Measurements from ENCODE around the gene NFIX. TPM values are rescaled to one million over a fixed set of nuclear protein-coding genes. Genes with fewer than 3 reads are reported as not detected.

The NFIX gene
- total and polyA plus RNA-seq, 2 donors (not counting 1 experiment from before 2014, with no cell fraction given), result 35.7 to 74.8 TPM

DNA sequence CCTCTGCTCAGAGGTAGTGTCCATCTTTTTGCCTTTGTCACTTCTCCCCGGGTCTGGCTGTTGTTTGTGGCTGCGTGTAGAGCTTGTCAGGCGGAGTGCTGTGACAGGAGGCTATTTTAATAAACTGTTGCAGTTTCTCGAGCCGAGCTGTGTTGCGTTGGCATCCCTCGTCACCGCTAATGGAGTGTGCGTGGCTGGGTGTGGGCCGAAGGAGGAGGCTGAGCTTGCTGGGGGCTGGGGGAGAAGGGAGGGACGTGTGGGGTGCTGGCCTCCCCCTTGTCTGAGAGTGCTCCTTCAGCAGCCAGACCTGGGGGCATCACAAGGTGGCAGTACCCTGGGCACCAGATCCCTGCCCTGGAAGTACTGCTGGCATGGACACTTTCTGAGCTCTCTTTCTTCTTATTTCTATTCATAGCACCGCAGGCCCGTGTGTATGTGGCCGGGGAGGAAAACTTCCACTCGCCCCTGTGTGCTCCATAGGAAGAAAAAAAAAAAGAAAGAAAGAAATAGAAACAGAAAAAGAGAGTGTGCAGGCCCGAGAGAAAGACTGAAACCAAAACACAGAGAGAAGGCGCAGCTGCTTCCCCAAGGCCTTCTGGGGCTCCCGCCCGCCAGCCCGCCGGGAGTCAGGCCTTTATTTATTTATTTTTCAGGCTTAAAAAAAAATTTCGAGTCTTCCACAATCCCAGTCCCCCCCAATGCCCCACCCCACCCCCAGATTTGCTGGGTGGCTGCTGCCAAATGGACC, 27.0 kb downstream of the NFIX start:
- Histone ChIP-seq H3K9me3 (ENCODE audit: control insufficient read depth, insufficient read depth, low read depth, low read length) (no peaks in the 10 kb centered on the region), H3K79me2 (ENCODE audit: control insufficient read depth, insufficient read depth, low read length) (peaks cover 83% of the 10 kb centered on the region), H2AFZ (ENCODE audit: low read length) (no peak overlapping the region), H3K9ac (ENCODE audit: insufficient read depth, low read length) (peak overlapping the region; percentile 69), H3K27ac (ENCODE audit: insufficient read depth, low read length) (peak overlapping the region; percentile 96), H3K27me3 (ENCODE audit: control insufficient read depth, insufficient read depth, low read length) (no peaks in the 10 kb centered on the region), H3K4me3 (replicated peaks in 1 of 4; ENCODE audit: control extremely low read depth in 1 of 4, insufficient read depth in 1 of 4, low read depth in 3 of 4, low read length in 4 of 4) (peak overlapping the region; percentile 48 to 87 (median 64)), H3K4me2 (ENCODE audit: extremely low read depth, insufficient read depth, low read length) (peak overlapping the region; percentile 98), H4K20me1 (ENCODE audit: control insufficient read depth, extremely low read depth, insufficient read depth, low read length) (no peaks in the 10 kb centered on the region), H3K4me1 (ENCODE audit: control insufficient read depth, extremely low read depth, insufficient read depth, low read length) (peaks cover 25% of the 10 kb centered on the region), H3K36me3 (ENCODE audit: control insufficient read depth, insufficient read depth, low read length) (no peaks in the 10 kb centered on the region)
- TF ChIP-seq, protein P1, sequence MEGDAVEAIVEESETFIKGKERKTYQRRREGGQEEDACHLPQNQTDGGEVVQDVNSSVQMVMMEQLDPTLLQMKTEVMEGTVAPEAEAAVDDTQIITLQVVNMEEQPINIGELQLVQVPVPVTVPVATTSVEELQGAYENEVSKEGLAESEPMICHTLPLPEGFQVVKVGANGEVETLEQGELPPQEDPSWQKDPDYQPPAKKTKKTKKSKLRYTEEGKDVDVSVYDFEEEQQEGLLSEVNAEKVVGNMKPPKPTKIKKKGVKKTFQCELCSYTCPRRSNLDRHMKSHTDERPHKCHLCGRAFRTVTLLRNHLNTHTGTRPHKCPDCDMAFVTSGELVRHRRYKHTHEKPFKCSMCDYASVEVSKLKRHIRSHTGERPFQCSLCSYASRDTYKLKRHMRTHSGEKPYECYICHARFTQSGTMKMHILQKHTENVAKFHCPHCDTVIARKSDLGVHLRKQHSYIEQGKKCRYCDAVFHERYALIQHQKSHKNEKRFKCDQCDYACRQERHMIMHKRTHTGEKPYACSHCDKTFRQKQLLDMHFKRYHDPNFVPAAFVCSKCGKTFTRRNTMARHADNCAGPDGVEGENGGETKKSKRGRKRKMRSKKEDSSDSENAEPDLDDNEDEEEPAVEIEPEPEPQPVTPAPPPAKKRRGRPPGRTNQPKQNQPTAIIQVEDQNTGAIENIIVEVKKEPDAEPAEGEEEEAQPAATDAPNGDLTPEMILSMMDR (conservative IDR thresholded peaks at IDR 0.05 in 1 of 2, IDR thresholded peaks at IDR 0.05 in 1 of 2; ENCODE audit: low read depth in 1 of 2, low read length in 2 of 2), result no peak
- TF ChIP-seq EZH2 (IDR thresholded peaks at IDR 0.05; ENCODE audit: low read length, missing control alignments), result no peak
- peak; percentile 66 to 70 for DNase-seq (ENCODE audit: low read depth in 2 of 2)

- peak overlapping the region; percentile 96 for H3K27ac ChIP-seq (ENCODE audit: insufficient read depth, low read length)
- peak overlapping the region; percentile 69 for H3K9ac ChIP-seq (ENCODE audit: insufficient read depth, low read length)
- H3K27me3 ChIP-seq (ENCODE audit: control insufficient read depth, insufficient read depth, low read length), result no peaks in the 10 kb centered on the region
- no peaks in the 10 kb centered on the region for H3K36me3 ChIP-seq (ENCODE audit: control insufficient read depth, insufficient read depth, low read length)
- TF ChIP-seq, protein P1 (conservative IDR thresholded peaks at IDR 0.05 in 1 of 2, IDR thresholded peaks at IDR 0.05 in 1 of 2; ENCODE audit: low read depth in 1 of 2, low read length in 2 of 2), result no peak
- no peak for TF ChIP-seq EZH2 (IDR thresholded peaks at IDR 0.05; ENCODE audit: low read length, missing control alignments)
- H4K20me1 ChIP-seq (ENCODE audit: control insufficient read depth, extremely low read depth, insufficient read depth, low read length), result no peaks in the 10 kb centered on the region
- no peak overlapping the region for H2AFZ ChIP-seq (ENCODE audit: low read length)
- peak overlapping the region; percentile 42 to 87 (median 64) for H3K4me3 ChIP-seq (replicated peaks in 1 of 4; ENCODE audit: control extremely low read depth in 1 of 4, insufficient read depth in 1 of 4, low read depth in 3 of 4, low read length in 4 of 4)
- H3K9me3 ChIP-seq (ENCODE audit: control insufficient read depth, insufficient read depth, low read depth, low read length), result no peaks in the 10 kb centered on the region
- H3K4me1 ChIP-seq (ENCODE audit: control insufficient read depth, extremely low read depth, insufficient read depth, low read length), result peaks cover 29% of the 10 kb centered on the region
- H3K4me2 ChIP-seq (ENCODE audit: extremely low read depth, insufficient read depth, low read length), result peak overlapping the region; percentile 98
- DNase-seq (ENCODE audit: low read depth in 2 of 2), result peak; percentile 98
- H3K79me2 ChIP-seq (ENCODE audit: control insufficient read depth, insufficient read depth, low read length), result peaks cover 83% of the 10 kb centered on the region
Measured at GRCh38 chr19:13022859-13023636, 27.8 kb downstream of the NFIX start.

- Histone ChIP-seq H2AFZ (ENCODE audit: low read length) (no peak overlapping the region), H4K20me1 (ENCODE audit: control insufficient read depth, extremely low read depth, insufficient read depth, low read length) (no peaks in the 10 kb centered on the region), H3K9ac (ENCODE audit: insufficient read depth, low read length) (peak overlapping the region; percentile 60), H3K27me3 (ENCODE audit: control insufficient read depth, insufficient read depth, low read length) (no peaks in the 10 kb centered on the region), H3K79me2 (ENCODE audit: control insufficient read depth, insufficient read depth, low read length) (peaks cover 84% of the 10 kb centered on the region), H3K4me1 (ENCODE audit: control insufficient read depth, extremely low read depth, insufficient read depth, low read length) (peaks cover 25% of the 10 kb centered on the region), H3K4me3 (replicated peaks in 1 of 4; ENCODE audit: control extremely low read depth in 1 of 4, insufficient read depth in 1 of 4, low read depth in 3 of 4, low read length in 4 of 4) (peak overlapping the region; percentile 62 to 87 (median 73)), H3K27ac (ENCODE audit: insufficient read depth, low read length) (peak overlapping the region; percentile 96), H3K4me2 (ENCODE audit: extremely low read depth, insufficient read depth, low read length) (peak overlapping the region; percentile 98), H3K9me3 (ENCODE audit: control insufficient read depth, insufficient read depth, low read depth, low read length) (no peaks in the 10 kb centered on the region), H3K36me3 (ENCODE audit: control insufficient read depth, insufficient read depth, low read length) (peaks cover 4% of the 10 kb centered on the region)
- no peak for TF ChIP-seq EZH2 (IDR thresholded peaks at IDR 0.05; ENCODE audit: low read length, missing control alignments)
- TF ChIP-seq, protein P1 (conservative IDR thresholded peaks at IDR 0.05 in 1 of 2, IDR thresholded peaks at IDR 0.05 in 1 of 2; ENCODE audit: low read depth in 1 of 2, low read length in 2 of 2), result no peak
- DNase-seq (ENCODE audit: low read depth in 2 of 2), result peak; percentile 53 to 57
Measured at GRCh38 chr19:13023656-13024055, 28.4 kb downstream of the NFIX start.
